KOPT-K1 (cell line): ENCODE results near the gene ZNF414.
"Not testable (repeated sequence)": the region's sequence is repeated elsewhere in the genome, so short reads cannot be mapped to it uniquely, and the experiment has no call there.

Experiments
- H3K27ac ChIP-seq: fragments of 200-600 bp; sonication (generic); 2 replicates; pipeline ENCODE4 v1.5.1; 2016; ENCODE audit warnings: antibody characterized with exemption, mild to moderate bottlenecking, low read depth, low read length; ENCODE audit not compliant: poor library complexity, severe bottlenecking
- H3K36me3 ChIP-seq: fragments of 200-600 bp; sonication (generic); 2 replicates; pipeline ENCODE4 v1.5.1; 2017; ENCODE audit warnings: antibody characterized with exemption, mild to moderate bottlenecking, low read length, moderate library complexity; ENCODE audit not compliant: insufficient read depth
- H3K9me3 ChIP-seq: fragments of 200-600 bp; sonication (generic); 2 replicates; pipeline ENCODE4 v1.5.1; 2017; ENCODE audit warnings: antibody characterized with exemption, low read length, mild to moderate bottlenecking; ENCODE audit not compliant: insufficient read depth, poor library complexity, severe bottlenecking

Gene ZNF414, protein sequence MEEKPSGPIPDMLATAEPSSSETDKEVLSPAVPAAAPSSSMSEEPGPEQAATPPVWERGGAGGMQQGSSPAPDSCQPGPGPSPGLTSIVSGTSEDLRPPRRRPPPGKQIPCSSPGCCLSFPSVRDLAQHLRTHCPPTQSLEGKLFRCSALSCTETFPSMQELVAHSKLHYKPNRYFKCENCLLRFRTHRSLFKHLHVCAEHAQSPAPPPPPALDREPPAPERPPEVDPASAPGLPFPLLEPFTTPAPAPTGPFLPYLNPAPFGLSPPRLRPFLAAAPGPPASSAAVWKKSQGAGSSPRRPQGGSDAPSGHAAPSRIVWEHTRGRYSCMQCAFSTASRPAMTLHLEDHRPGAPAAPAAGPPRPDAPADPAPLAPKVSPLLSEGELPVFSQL

DNA sequence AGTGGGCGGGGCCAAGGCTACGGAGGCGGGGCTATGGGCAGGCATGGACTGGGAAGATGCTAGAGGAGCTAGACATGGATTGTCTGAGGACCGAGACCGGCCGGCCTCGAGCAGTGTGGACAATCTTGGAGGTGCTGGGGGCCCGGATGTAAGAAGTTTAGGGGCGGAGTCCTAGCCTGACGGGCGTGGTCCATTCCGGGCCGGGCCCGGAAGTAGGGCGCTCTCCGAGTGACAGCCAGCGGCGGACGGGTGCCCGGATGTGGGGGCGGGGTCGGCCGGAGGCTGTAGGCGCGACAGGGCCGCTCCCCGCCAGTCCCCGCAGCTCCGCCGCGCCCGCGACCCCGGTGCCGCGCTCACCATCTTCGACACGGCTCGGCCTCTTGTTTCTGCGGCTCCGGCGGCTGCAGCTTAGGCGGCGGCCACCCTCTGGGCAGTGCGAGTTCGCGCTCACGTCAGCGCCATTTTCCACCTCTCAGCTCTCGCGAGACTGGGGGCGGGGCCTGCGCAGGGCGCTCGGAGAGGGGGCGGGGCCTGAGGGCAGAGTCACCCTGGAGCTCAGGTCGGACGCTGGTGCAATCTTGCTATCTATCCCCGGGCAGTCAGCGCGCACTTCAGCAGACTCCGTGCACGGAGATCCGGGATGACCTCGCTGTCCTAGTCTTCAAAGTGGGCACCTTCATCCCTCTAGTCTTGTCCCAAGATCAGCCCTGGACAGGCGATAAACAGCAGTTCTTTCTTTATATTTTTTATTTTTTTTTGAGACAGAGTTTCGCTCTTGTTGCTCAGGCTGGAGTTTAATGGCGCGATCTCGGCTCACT is at the start of gene ZNF414:
ZNF414 (minus strand) TSS at position 481 of the 818 bp plus-strand sequence; CDS start at position 360, 121 bp downstream.
- H3K36me3 ChIP-seq = peaks cover 13% of the 10 kb centered on the region

DNA sequence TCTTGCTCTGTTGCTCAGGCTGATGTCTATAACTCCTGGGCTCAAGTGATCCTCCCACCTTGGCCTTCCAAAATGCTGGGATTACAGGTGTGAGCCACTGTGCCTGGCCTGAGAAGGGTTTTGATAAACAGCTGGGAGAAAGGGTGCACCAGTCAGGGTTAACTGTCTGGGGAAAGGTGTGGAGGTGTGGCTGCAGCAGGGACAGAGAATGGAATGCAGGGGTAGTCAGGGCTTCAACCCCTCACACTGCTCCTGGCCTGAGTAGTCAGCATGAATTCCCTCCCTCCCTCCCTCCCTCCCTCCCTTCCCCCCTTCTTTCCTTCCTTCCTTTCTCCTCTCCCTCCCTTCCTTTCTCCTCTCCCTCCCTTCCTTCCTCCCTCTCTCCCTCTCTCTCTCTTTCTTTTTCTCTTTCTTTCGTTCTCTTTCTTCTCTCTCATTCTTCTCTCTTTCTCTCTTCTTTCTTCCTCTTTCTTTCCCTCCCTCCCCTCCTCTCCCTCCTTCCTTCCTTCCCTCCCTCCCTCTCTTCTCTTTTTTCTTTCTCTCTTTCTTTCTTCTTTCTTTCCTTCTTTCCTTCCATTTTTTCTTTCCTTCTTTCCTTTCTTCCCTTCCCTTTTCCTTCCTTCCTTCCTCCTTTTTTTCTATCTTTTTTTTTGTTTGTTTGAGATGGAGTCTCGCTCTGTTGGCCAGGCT is 47.3 kb upstream of the ZNF414 start:
- Histone ChIP-seq H3K27ac (no peak overlapping the region), H3K36me3 (no peaks in the 10 kb centered on the region), H3K9me3 (no peaks in the 10 kb centered on the region)

More for the DNA sequence above, at the start of gene ZNF414:
- Histone ChIP-seq H3K9me3 (no peaks in the 10 kb centered on the region), H3K27ac (peak within 1 kb of the TSS; percentile 97)

DNA sequence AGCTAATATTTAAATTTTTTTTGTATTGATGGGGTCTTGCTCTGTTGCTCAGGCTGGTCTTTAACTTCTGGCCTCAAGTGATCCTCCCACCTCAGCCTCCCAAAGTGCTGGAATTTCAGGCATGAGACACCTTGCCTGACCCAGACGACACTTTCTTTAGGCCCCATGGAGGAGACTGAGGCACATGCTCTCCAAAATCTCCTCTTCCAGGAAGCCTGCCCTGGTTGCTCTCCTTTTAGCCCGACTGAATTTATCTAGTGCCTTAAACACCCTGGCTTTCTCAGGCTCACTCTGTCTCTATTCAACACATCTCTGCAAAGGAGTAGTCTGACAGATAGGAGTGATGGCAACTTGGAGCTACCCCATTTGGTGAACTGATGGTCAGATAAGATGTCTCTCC is 44.4 kb upstream of the ZNF414 start:
- no peaks in the 10 kb centered on the region for H3K9me3 ChIP-seq
- H3K36me3 ChIP-seq = no peaks in the 10 kb centered on the region
- no peak overlapping the region for H3K27ac ChIP-seq

- Histone ChIP-seq H3K36me3 (no peaks in the 10 kb centered on the region), H3K9me3 (no peaks in the 10 kb centered on the region), H3K27ac (no peak overlapping the region)
These were observed 43.8 kb upstream of the ZNF414 start for GRCh38 chr19:8557642-8558238.

DNA sequence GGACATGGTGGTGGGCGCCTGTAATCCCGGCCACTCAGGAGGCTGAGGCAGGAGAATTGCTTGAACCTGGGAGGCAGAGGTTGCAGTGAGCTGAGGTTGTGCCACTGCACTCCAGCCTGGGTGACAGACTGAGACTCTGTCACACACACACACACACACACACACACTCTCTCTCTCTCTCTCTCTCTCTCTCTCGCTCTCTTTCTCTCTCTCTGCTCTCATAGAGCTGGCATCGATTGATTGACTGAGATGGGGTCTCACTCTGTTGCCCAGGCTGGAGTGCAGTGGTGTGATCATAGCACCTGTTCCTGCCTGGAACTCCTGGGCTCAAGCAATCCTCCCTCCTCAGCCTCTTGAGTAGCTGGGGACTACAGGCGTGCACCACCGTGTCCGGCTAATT is 39.8 kb upstream of the ZNF414 start:
- H3K36me3 ChIP-seq, H3K9me3 ChIP-seq, H3K27ac ChIP-seq: not testable (repeated sequence)

GRCh38 chr19:8552810-8553209 is 38.8 kb upstream of the ZNF414 start:
- Histone ChIP-seq H3K36me3 (no peaks in the 10 kb centered on the region), H3K27ac (no peak overlapping the region), H3K9me3 (no peaks in the 10 kb centered on the region)

- H3K36me3 ChIP-seq = no peaks in the 10 kb centered on the region
- H3K9me3 ChIP-seq = no peaks in the 10 kb centered on the region
- H3K27ac ChIP-seq = no peak overlapping the region
These were observed 36.1 kb upstream of the ZNF414 start for GRCh38 chr19:8550070-8550469.

DNA sequence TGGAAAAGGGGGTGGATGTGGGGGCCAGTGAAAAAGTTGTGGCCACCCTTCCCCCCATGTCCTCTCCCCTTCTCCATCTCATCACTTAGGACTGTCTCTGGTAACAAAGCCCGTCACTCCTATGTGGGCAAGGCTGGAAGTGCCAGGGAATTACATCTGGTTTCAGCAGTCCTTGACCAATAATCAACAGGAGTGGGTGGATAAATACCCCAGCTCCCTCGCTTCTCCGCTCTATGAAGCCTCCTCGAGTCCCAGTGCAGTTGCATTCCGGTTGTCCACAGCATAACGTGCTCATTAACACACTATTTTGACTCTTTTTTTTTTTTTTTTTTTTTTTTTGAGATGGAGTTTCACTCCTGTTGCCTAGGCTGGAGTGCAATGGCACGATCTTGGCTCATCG is 31.8 kb upstream of the ZNF414 start:
- no peaks in the 10 kb centered on the region for H3K36me3 ChIP-seq
- H3K27ac ChIP-seq = no peak overlapping the region
- no peaks in the 10 kb centered on the region for H3K9me3 ChIP-seq

GRCh38 chr19:8544168-8544567 is 30.2 kb upstream of the ZNF414 start:
- H3K36me3 ChIP-seq = no peaks in the 10 kb centered on the region

GRCh38 chr19:8539621-8540149 is 25.7 kb upstream of the ZNF414 start:
- no peak overlapping the region for H3K27ac ChIP-seq
- H3K9me3 ChIP-seq = no peaks in the 10 kb centered on the region
- no peaks in the 10 kb centered on the region for H3K36me3 ChIP-seq

More at GRCh38 chr19:8544168-8544567, 30.2 kb upstream of the ZNF414 start:
- Histone ChIP-seq H3K9me3 (no peaks in the 10 kb centered on the region), H3K27ac (no peak overlapping the region)

- Histone ChIP-seq H3K9me3 (no peaks in the 10 kb centered on the region), H3K27ac (no peak overlapping the region), H3K36me3 (no peaks in the 10 kb centered on the region)
These were observed 23.1 kb upstream of the ZNF414 start for GRCh38 chr19:8537099-8537498.

GRCh38 chr19:8536282-8536681 is 22.3 kb upstream of the ZNF414 start:
- Histone ChIP-seq H3K36me3 (no peaks in the 10 kb centered on the region), H3K9me3 (no peaks in the 10 kb centered on the region), H3K27ac (no peak overlapping the region)

DNA sequence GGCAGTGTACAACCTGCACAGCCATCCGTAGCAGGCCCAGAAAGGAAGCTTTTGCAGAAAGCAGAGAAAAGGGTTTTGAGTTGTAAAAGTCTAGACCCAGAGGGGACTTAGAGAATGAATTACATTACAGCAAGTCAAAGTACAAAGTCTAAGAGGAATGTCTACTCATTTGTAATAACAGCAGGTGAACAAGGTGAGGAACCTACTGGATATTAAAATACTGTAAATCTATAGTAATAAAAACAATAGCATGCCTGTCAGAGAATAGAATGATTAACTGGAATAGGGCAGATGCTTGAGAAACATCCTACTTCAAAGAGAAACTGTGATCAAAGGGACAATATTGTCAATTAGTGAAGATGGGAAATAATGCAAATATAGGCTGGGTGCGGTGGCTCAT is 18.3 kb upstream of the ZNF414 start:
- no peak overlapping the region for H3K27ac ChIP-seq
- H3K9me3 ChIP-seq = no peaks in the 10 kb centered on the region
- H3K36me3 ChIP-seq = no peaks in the 10 kb centered on the region

- no peaks in the 10 kb centered on the region for H3K9me3 ChIP-seq
These were observed 17.5 kb upstream of the ZNF414 start for GRCh38 chr19:8531470-8531869.

More at GRCh38 chr19:8531470-8531869, 17.5 kb upstream of the ZNF414 start:
- H3K36me3 ChIP-seq = no peaks in the 10 kb centered on the region
- no peak overlapping the region for H3K27ac ChIP-seq
